Epithelial cell of proximal tubule (primary cell): ENCODE data around the gene TRAF2. TPM values are rescaled to one million over a fixed set of nuclear protein-coding genes. Genes with fewer than 3 reads are reported as not detected.

Experiments used
- DNase-seq: peaks from one replicate; pipeline ENCODE4 v3.0.0-alpha.2; 2011; ENCODE audit warnings: low read depth
- H3K4me3 ChIP-seq: 2 replicates; pipeline ENCODE4 v1.5.1; 2011; ENCODE audit warnings: low read depth, mild to moderate bottlenecking, low read length
- CTCF ChIP-seq: conservative IDR thresholded peaks from 2 replicates; pipeline ENCODE4 v1.5.1; 2012; ENCODE audit warnings: low read depth, mild to moderate bottlenecking, low read length
- total RNA-seq: library from RNA; depleted of rRNA; stranded (reverse); fragments of >200 nt; gene quantifications from 2 replicates; pipeline ENCODE4 v1.2.3, GENCODE V29; 2015

TRAF2 gene
- total RNA-seq, 1 donor from 2014 or later = 21.0 TPM

GRCh38 chr9:136961279-136962065 lies 75.2 kb downstream of the TRAF2 start:
- H3K4me3 ChIP-seq = no peak overlapping the region
- no peak for TF ChIP-seq CTCF
- no peak for DNase-seq

GRCh38 chr9:136962163-136962562 lies 75.8 kb downstream of the TRAF2 start:
- TF ChIP-seq CTCF = no peak
- DNase-seq = no peak
- H3K4me3 ChIP-seq = no peak overlapping the region

- no peak overlapping the region for H3K4me3 ChIP-seq
- DNase-seq = no peak
- TF ChIP-seq CTCF = no peak
Measured at GRCh38 chr9:136962701-136963248, 76.5 kb downstream of the TRAF2 start.

GRCh38 chr9:136963341-136963740 lies 77.0 kb downstream of the TRAF2 start:
- TF ChIP-seq CTCF = no peak
- no peak overlapping the region for H3K4me3 ChIP-seq
- no peak for DNase-seq

GRCh38 chr9:136963751-136964150 lies 77.4 kb downstream of the TRAF2 start:
- no peak overlapping the region for H3K4me3 ChIP-seq
- TF ChIP-seq CTCF = no peak

GRCh38 chr9:136964171-136964689 lies 77.9 kb downstream of the TRAF2 start:
- TF ChIP-seq CTCF = no peak
- no peak overlapping the region for H3K4me3 ChIP-seq
- no peak for DNase-seq

More at GRCh38 chr9:136963751-136964150, 77.4 kb downstream of the TRAF2 start:
- DNase-seq = no peak
